HEK293T (cell line): Measurements from ENCODE around the gene WDR87.

Experiments
- CTCF ChIA-PET: fragments of 350-600 bp; formaldehyde crosslinking; extraction: SDS; loops from one replicate; lab custom pipeline; 2021; ENCODE audit warnings: antibody characterized with exemption, inconsistent platforms; lab: Yijun Ruan, JAX
- POLR2A ChIA-PET: fragments of 350-600 bp; formaldehyde crosslinking; extraction: SDS; loops from one replicate; lab custom pipeline; 2020; ENCODE audit warnings: antibody characterized with exemption, inconsistent platforms; lab: Yijun Ruan, JAX
- DNase-seq: peaks from one replicate; pipeline ENCODE4 v3.0.0; 2012; ENCODE audit warnings: mixed read lengths; ENCODE audit errors: extremely low spot score
- ARNT ChIP-seq: fragments of 450-650 bp; IDR thresholded peaks from 2 replicates; pipeline ENCODE4 v1.6.1; 2017; ENCODE audit warnings: mild to moderate bottlenecking
- BHLHE40 ChIP-seq: fragments of 450-650 bp; IDR thresholded peaks from 2 replicates; pipeline ENCODE4 v1.6.1; 2016; ENCODE audit warnings: mild to moderate bottlenecking, moderate library complexity, borderline replicate concordance
- CTBP1 ChIP-seq: fragments of 450-650 bp; IDR thresholded peaks from 2 replicates; pipeline ENCODE4 v1.6.1; 2016; ENCODE audit warnings: borderline replicate concordance
- ELF4 ChIP-seq: fragments of 450-650 bp; IDR thresholded peaks from 2 replicates; pipeline ENCODE4 v1.6.1; 2017; ENCODE audit warnings: antibody characterized with exemption
- FOXA1 ChIP-seq: fragments of 450-650 bp; IDR thresholded peaks from 2 replicates; pipeline ENCODE4 v1.6.1; 2016; ENCODE audit warnings: mild to moderate bottlenecking
- FOXK2 ChIP-seq: fragments of 450-650 bp; IDR thresholded peaks from 2 replicates; pipeline ENCODE4 v1.6.1; 2016; ENCODE audit warnings: mild to moderate bottlenecking
- FOXM1 ChIP-seq: fragments of 450-650 bp; IDR thresholded peaks from 2 replicates; pipeline ENCODE4 v1.6.1; 2017; ENCODE audit warnings: mild to moderate bottlenecking, borderline replicate concordance
- HDGF ChIP-seq: fragments of 450-650 bp; IDR thresholded peaks from 2 replicates; pipeline ENCODE4 v1.6.1; 2017; ENCODE audit warnings: antibody characterized with exemption, borderline replicate concordance
- L3MBTL2 ChIP-seq: fragments of 450-650 bp; conservative IDR thresholded peaks from 2 replicates; pipeline ENCODE4 v1.6.1; 2016; ENCODE audit warnings: mild to moderate bottlenecking
- LEF1 ChIP-seq: fragments of 450-650 bp; IDR thresholded peaks from 2 replicates; pipeline ENCODE4 v1.6.1; 2017; ENCODE audit warnings: mild to moderate bottlenecking, borderline replicate concordance
- NFRKB ChIP-seq: fragments of 450-650 bp; IDR thresholded peaks from 2 replicates; pipeline ENCODE4 v1.6.1; 2016; ENCODE audit warnings: mild to moderate bottlenecking, moderate library complexity
- PKNOX1 ChIP-seq: fragments of 450-650 bp; IDR thresholded peaks from 2 replicates; pipeline ENCODE4 v1.6.1; 2016
- SP1 ChIP-seq: fragments of 450-650 bp; IDR thresholded peaks from 2 replicates; pipeline ENCODE4 v1.6.1; 2017
- SUZ12 ChIP-seq: fragments of 450-650 bp; IDR thresholded peaks from 2 replicates; pipeline ENCODE4 v1.6.1; 2016; ENCODE audit warnings: mild to moderate bottlenecking
- TARDBP ChIP-seq: fragments of 450-650 bp; IDR thresholded peaks from 2 replicates; pipeline ENCODE4 v1.6.1; 2016
- ZNF384 ChIP-seq: fragments of 450-650 bp; IDR thresholded peaks from 2 replicates; pipeline ENCODE4 v1.6.1; 2016

WDR87 gene

GRCh38 chr19:37942516-37942902 lies 36.1 kb upstream of the WDR87 start:
- no peak for DNase-seq
- no peak for TF ChIP-seq SUZ12
- no peak for TF ChIP-seq LEF1
- no peak for TF ChIP-seq ARNT
- no peak for TF ChIP-seq ZNF384
- CTCF ChIA-PET = no interaction called here
- POLR2A ChIA-PET = no interaction called here

GRCh38 chr19:37941782-37942515 lies 35.6 kb upstream of the WDR87 start:
- TF ChIP-seq LEF1 (no peak), FOXM1 (no peak), CTBP1 (no peak), FOXA1 (no peak), SUZ12 (no peak), TARDBP (no peak), SP1 (no peak), BHLHE40 (no peak), ZNF384 (no peak), PKNOX1 (no peak), HDGF (no peak), L3MBTL2 (no peak), NFRKB (no peak)
- DNase-seq = no peak
- ChIA-PET POLR2A (no interaction called here), CTCF (no interaction called here)

DNA sequence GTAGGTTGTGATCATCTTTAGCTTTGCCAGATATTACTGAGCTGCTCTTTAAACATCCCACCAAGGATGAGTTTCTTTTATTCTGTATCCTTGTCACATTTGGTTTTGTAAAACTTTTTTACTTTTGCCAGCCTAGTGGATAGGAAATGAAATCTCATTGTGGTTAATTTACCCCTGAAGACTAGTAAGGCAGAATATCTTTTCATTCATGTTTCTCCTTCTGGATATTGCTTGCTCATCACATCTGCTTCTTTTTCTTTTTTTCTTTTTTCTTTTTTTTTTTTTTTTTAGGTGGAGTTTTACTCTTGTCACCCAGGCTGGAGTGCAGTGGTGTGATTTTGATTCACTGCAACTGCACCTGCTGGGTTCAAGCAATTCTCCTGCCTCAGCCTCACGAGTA lies 32.0 kb upstream of the WDR87 start:
- TF ChIP-seq ELF4 (no peak), TARDBP (no peak), SP1 (no peak), HDGF (no peak), FOXK2 (no peak), NFRKB (no peak), FOXA1 (no peak), CTBP1 (no peak), ZNF384 (no peak), L3MBTL2 (no peak), FOXM1 (no peak), LEF1 (no peak), PKNOX1 (no peak), SUZ12 (no peak), BHLHE40 (no peak)
- POLR2A ChIA-PET = interaction anchor here (1.5 kb wide), 1 partner anchor 66 kb away, joined by 3 read pairs; no protein-coding TSS in a partner anchor
- DNase-seq = no peak
- CTCF ChIA-PET = no interaction called here

DNA sequence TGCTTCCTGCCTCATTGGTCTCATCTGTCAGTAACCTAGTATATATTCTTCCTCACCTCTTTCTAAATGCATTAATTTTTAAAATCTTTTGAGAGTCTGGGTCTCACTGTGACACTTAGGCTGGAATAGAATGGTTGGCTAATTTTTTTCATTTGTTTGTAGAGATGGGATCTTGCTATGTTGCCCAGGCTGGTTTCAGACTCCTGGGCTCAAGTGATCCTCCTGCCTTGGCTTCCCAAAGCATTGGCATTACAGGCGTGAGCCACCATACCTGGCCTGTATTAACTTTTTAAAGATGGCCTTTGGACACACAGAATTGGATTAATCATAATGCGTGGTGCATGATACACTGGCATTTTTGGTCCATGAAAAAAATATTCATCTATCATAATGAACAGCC lies 30.5 kb upstream of the WDR87 start:
- ChIA-PET POLR2A (no interaction called here), CTCF (no interaction called here)
- no peak for DNase-seq
- no peak for TF ChIP-seq ZNF384
- no peak for TF ChIP-seq FOXK2
- no peak for TF ChIP-seq HDGF
- TF ChIP-seq LEF1 = no peak
- TF ChIP-seq TARDBP = no peak
- TF ChIP-seq ELF4 = no peak
- no peak for TF ChIP-seq ARNT

DNA sequence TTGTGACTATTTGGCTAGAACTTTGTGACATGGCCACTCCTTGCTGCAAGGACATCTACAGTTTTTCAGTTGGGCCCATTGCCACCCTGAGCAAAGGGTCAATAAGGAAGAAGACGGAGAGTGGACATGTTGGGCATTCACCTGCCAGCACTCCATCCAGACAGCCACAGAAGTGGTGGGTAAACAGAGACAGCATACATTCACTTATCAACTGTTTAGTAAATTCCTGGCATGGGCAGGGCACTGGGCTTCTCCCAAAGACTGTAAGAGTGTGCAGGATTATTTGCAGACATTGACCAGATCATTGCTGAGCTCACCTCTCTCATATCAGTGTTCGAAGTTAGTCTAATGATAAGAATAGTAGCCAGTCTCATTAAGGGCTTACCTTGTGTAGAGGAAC lies 29.8 kb upstream of the WDR87 start:
- CTCF ChIA-PET = no interaction called here
- TF ChIP-seq HDGF (no peak), L3MBTL2 (no peak), PKNOX1 (no peak), TARDBP (no peak), NFRKB (no peak), CTBP1 (no peak), FOXM1 (no peak), FOXA1 (no peak), SP1 (no peak), LEF1 (no peak), SUZ12 (no peak), ARNT (no peak)
- POLR2A ChIA-PET = no interaction called here
- DNase-seq = no peak

DNA sequence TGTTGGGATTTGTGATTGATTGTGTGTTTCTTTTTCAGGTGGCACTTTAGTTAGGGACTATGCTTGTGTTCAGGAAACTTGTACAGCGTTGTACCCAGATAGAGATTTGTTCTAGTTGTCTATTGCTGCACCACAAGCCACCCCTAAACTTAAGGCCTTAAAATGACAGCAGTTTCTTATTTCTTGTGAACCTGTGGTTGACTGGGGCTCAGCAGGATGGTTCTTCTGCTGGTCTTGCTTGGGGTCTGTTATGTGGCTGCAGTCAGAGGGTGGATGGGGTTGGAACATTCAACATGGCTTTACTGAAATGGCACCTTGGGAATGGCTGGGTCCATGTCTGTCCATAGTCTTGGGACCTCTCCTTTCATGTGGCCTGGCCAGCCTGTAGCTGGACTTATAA lies 28.9 kb upstream of the WDR87 start:
- POLR2A ChIA-PET = no interaction called here
- TF ChIP-seq TARDBP = no peak
- no peak for TF ChIP-seq FOXA1
- TF ChIP-seq PKNOX1 = no peak
- no peak for TF ChIP-seq ZNF384
- no peak for TF ChIP-seq NFRKB
- no peak for TF ChIP-seq FOXK2
- TF ChIP-seq CTBP1 = no peak
- TF ChIP-seq L3MBTL2 = no peak
- TF ChIP-seq BHLHE40 = no peak
- no peak for TF ChIP-seq SP1
- TF ChIP-seq FOXM1 = no peak
- TF ChIP-seq ELF4 = no peak
- no peak for TF ChIP-seq LEF1
- TF ChIP-seq SUZ12 = no peak
- TF ChIP-seq ARNT = no peak
- TF ChIP-seq HDGF = no peak
- CTCF ChIA-PET = no interaction called here
- no peak for DNase-seq
